Activated CD8-positive, alpha-beta T cell treated with anti-CD3 and anti-CD28 coated beads, Interleukin-2, amount 10 ng/mL, durations not matched to agents 7 days and 5 days (primary cell): ENCODE measurements around the gene CSF1R. TPM values are rescaled to one million over a fixed set of nuclear protein-coding genes. Genes with fewer than 3 reads are reported as not detected.
A peak's percentile ranks its signal among the peaks of the same experiment; 100 is the strongest.

Experiments
- ATAC-seq: fragments of 150-1000 bp; cut with Tn5 transposase; one replicate; pipeline ENCODE4 v1.10.0; 2021; ENCODE audit warnings: moderate library complexity
- CTCF ChIA-PET: fragments of 350-600 bp; sonication (Branson Sonifier 250); formaldehyde crosslinking; loops from one replicate; lab custom pipeline; 2021; ENCODE audit warnings: antibody characterized with exemption; lab: Charles Lee
- POLR2A ChIA-PET: fragments of 350-600 bp; sonication (Branson Sonifier 250); formaldehyde crosslinking; loops from one replicate; lab custom pipeline; 2021; ENCODE audit warnings: antibody characterized with exemption; lab: Charles Lee
- DNase-seq: peaks from one replicate; pipeline ENCODE4 v3.0.0-alpha.2; 2020
- H3K27ac Mint-ChIP-seq: one replicate; pipeline ENCODE4 v1.8.0; 2021; ENCODE audit warnings: mild to moderate bottlenecking, mixed read lengths
- H3K27me3 Mint-ChIP-seq: one replicate; pipeline ENCODE4 v1.8.0; 2021; ENCODE audit warnings: low read depth, mixed read lengths
- H3K36me3 Mint-ChIP-seq: one replicate; pipeline ENCODE4 v1.8.0; 2021; ENCODE audit warnings: low read depth, mixed read lengths
- H3K4me1 Mint-ChIP-seq: one replicate; pipeline ENCODE4 v1.8.0; 2021; ENCODE audit warnings: low read depth, mixed read lengths
- H3K4me3 Mint-ChIP-seq: one replicate; pipeline ENCODE4 v1.8.0; 2021; ENCODE audit warnings: mild to moderate bottlenecking, mixed read lengths
- H3K9me3 Mint-ChIP-seq: one replicate; pipeline ENCODE4 v1.8.0; 2022; ENCODE audit warnings: mixed read lengths; ENCODE audit not compliant: insufficient read depth
- total RNA-seq, 2 experiments: library from RNA; stranded (reverse); gene quantifications; one replicate each; pipeline ENCODE4 v1.2.3, GENCODE V29; 2021

Gene CSF1R
- total RNA-seq, 2 experiments from 2014 or later = not detected

GRCh38 chr5:150075806-150076205, 10.5 kb downstream of the CSF1R start:
- no peaks in the 10 kb centered on the region for H3K9me3 Mint-ChIP-seq
- no peak overlapping the region for H3K4me3 Mint-ChIP-seq
- no peaks in the 10 kb centered on the region for H3K4me1 Mint-ChIP-seq
- no peak overlapping the region for H3K27ac Mint-ChIP-seq
- ATAC-seq (no peak), DNase-seq (peak; percentile 18)
- POLR2A ChIA-PET = no interaction called here
- H3K36me3 Mint-ChIP-seq = no peaks in the 10 kb centered on the region
- peaks cover 13% of the 10 kb centered on the region for H3K27me3 Mint-ChIP-seq
- CTCF ChIA-PET = no interaction called here

DNA sequence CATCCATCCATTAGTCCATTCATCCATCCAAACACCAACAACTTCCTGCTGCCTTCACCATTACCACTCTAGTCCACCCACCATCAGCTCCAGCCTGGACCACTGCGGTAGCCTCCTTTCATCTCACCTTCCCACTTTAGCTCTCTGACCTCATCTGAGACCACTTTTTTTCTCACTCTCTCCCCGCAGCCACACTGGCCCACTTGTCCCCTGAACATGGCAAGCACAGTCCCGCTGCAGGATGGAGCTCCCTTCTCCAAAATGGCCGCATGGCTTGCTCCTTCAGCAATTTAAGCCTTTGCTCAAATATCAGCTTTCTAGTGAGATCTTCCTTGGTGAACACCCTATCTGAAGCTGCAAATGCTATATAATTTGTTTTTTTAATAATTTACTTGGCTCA, 11.1 kb downstream of the CSF1R start:
- peak; percentile 12 for DNase-seq
- Mint-ChIP-seq H3K4me1 (no peaks in the 10 kb centered on the region), H3K27me3 (peaks cover 13% of the 10 kb centered on the region), H3K4me3 (no peak overlapping the region), H3K9me3 (no peaks in the 10 kb centered on the region), H3K27ac (no peak overlapping the region), H3K36me3 (no peaks in the 10 kb centered on the region)
- ChIA-PET CTCF (no interaction called here), POLR2A (interaction anchor here (0.9 kb wide), 1 partner anchor 10 kb away, joined by 3 read pairs; no protein-coding TSS in a partner anchor)
- ATAC-seq = no peak

DNA sequence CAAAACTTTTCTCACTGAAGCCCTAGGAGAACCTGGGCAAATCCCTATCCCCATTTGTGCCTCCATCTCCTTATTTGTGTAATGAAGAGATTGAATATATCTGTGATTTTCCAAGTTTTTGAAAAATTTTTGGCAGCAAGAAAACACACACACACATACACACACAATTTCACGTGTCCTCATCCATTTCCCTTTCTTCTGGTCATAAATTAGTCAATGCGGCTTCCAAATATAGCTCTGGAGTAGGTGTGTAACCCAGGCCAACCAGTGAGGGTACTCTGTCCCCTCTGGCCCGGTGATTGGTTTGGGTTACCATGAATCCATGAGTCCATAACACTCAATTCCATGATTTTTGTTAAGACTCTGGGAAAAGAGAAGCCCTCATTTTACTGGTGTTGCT, 12.7 kb downstream of the CSF1R start:
- no peak overlapping the region for H3K27ac Mint-ChIP-seq
- CTCF ChIA-PET = no interaction called here
- DNase-seq (peak; percentile 4), ATAC-seq (no peak)
- no peaks in the 10 kb centered on the region for H3K36me3 Mint-ChIP-seq
- POLR2A ChIA-PET = no interaction called here
- peaks cover 1% of the 10 kb centered on the region for H3K4me1 Mint-ChIP-seq
- peaks cover 12% of the 10 kb centered on the region for H3K27me3 Mint-ChIP-seq
- H3K9me3 Mint-ChIP-seq = no peaks in the 10 kb centered on the region
- no peak overlapping the region for H3K4me3 Mint-ChIP-seq

DNA sequence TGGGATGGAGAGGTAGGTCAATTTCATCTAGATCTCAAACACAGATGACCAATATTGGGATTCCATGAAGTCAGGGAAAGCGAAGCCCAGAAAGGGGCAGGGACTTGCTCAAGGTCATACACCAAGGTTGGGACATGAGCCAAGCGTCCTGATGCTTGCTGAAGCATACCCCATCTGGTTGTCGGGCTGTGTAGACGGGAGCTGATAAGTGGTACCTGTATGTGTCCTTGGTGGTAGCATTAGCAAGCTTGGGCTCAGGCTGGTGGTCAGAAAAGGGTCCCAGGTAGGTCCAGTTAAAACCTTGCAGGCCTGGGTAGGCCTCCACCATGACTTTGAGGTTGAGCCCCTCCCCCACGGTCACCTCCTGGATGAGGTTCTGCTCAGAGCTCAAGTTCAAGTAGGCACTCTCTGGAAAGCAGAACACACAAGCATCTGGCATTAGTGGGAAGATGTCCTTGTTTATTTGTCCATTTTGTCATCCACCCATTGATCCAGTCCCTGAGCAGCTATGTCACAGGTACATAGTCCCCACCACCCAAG, 13.2 kb downstream of the CSF1R start:
- DNase-seq (no peak), ATAC-seq (no peak)
- H3K4me3 Mint-ChIP-seq = no peak overlapping the region
- H3K4me1 Mint-ChIP-seq = peaks cover 5% of the 10 kb centered on the region
- peaks cover 8% of the 10 kb centered on the region for H3K27me3 Mint-ChIP-seq
- CTCF ChIA-PET = no interaction called here
- H3K36me3 Mint-ChIP-seq = no peaks in the 10 kb centered on the region
- H3K27ac Mint-ChIP-seq = no peak overlapping the region
- no peaks in the 10 kb centered on the region for H3K9me3 Mint-ChIP-seq
- POLR2A ChIA-PET = no interaction called here

- ATAC-seq (no peak), DNase-seq (no peak)
- ChIA-PET CTCF (no interaction called here), POLR2A (interaction anchor here (0.9 kb wide), 1 partner anchor 27 kb away, joined by 4 read pairs; no protein-coding TSS in a partner anchor)
- H3K36me3 Mint-ChIP-seq = no peaks in the 10 kb centered on the region
- no peaks in the 10 kb centered on the region for H3K9me3 Mint-ChIP-seq
- H3K4me3 Mint-ChIP-seq = no peak overlapping the region
- no peak overlapping the region for H3K27ac Mint-ChIP-seq
- H3K4me1 Mint-ChIP-seq = peaks cover 26% of the 10 kb centered on the region
- peaks cover 5% of the 10 kb centered on the region for H3K27me3 Mint-ChIP-seq
Observed at GRCh38 chr5:150070821-150071220, 15.5 kb downstream of the CSF1R start.

GRCh38 chr5:150069672-150070627, 16.4 kb downstream of the CSF1R start:
- no peak overlapping the region for H3K27ac Mint-ChIP-seq
- H3K4me1 Mint-ChIP-seq = peaks cover 26% of the 10 kb centered on the region
- DNase-seq (no peak), ATAC-seq (no peak)
- ChIA-PET CTCF (no interaction called here), POLR2A (interaction anchor here (0.6 to 0.9 kb wide), 2 partner anchors 26 to 69 kb away, joined by 4 read pairs; partner anchors contain the start of gene HMGXB3)
- no peaks in the 10 kb centered on the region for H3K9me3 Mint-ChIP-seq
- H3K4me3 Mint-ChIP-seq = no peak overlapping the region
- no peaks in the 10 kb centered on the region for H3K36me3 Mint-ChIP-seq
- peaks cover 5% of the 10 kb centered on the region for H3K27me3 Mint-ChIP-seq

DNA sequence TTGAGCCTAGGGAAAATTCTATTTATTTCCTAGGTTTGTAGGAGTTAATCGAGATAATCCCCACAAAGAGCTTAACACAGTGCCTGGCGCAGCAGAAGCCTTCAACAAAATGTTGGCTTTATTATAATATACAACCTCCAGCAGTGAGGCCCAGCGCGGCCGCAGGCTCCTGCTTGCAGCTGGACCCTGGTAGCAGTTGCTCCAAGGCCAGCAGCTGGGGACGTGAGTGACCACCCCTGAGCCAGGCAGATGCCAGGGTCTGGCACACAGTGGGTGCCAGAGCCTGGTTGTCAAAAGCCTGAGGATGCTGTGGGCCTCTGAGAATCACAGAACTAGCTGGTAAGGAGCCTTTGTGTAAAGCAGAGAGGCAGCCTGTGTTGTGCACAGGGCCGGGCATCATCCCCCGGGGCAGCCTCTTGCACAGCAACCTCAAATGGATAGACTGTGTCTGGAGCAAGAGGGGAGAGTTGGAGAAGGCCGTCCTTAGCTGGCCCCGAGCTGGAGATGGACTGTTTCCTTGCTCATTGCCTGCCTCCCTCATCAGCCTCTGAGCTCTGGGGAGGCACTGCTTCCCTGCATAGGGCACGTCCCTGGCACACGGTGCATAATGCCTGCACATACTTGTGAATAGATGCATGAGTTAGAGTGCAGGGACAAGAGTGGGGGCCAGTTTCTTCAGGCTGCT, 17.3 kb downstream of the CSF1R start:
- Mint-ChIP-seq H3K27me3 (peaks cover 8% of the 10 kb centered on the region), H3K4me1 (peaks cover 26% of the 10 kb centered on the region), H3K9me3 (no peaks in the 10 kb centered on the region), H3K36me3 (no peaks in the 10 kb centered on the region), H3K27ac (no peak overlapping the region), H3K4me3 (no peak overlapping the region)
- DNase-seq (no peak), ATAC-seq (no peak)
- ChIA-PET POLR2A (interaction anchor here (0.6 to 1.0 kb wide), 2 partner anchors 68 to 227 kb away, joined by 3 to 4 read pairs; partner anchors contain the start of gene HMGXB3), CTCF (no interaction called here)

DNA sequence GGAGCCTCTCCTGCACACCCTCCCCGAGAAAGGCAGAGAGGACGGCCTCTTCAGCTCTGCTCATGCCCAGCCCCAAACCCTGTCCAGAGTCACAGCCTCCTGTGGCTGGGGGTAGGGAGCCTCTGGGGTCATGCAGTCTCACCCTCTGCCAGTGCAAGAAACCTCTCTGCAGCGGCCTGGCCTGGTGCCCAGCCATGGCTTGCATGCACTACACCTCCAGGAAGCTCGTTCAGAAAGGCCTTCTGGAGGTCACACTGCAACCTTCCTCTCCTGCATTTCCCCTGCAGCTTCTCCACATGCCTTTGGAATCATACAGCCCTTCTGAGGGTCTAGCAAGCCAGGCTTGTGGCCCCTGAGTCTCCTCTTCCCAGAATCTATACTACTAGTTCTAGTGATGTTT, 17.9 kb downstream of the CSF1R start:
- Mint-ChIP-seq H3K4me3 (no peak overlapping the region), H3K9me3 (no peaks in the 10 kb centered on the region), H3K27ac (no peak overlapping the region), H3K27me3 (peaks cover 15% of the 10 kb centered on the region), H3K4me1 (peaks cover 26% of the 10 kb centered on the region), H3K36me3 (no peaks in the 10 kb centered on the region)
- CTCF ChIA-PET = no interaction called here
- ATAC-seq (no peak), DNase-seq (no peak)
- POLR2A ChIA-PET = interaction anchor here (1.0 kb wide), 1 partner anchor 227 kb away, joined by 3 read pairs; no protein-coding TSS in a partner anchor

- no peak overlapping the region for H3K27ac Mint-ChIP-seq
- no peak overlapping the region for H3K4me3 Mint-ChIP-seq
- no peak for ATAC-seq
- H3K9me3 Mint-ChIP-seq = no peaks in the 10 kb centered on the region
- ChIA-PET CTCF (no interaction called here), POLR2A (interaction anchor here (1.0 kb wide), 1 partner anchor 226 kb away, joined by 3 read pairs; no protein-coding TSS in a partner anchor)
- H3K4me1 Mint-ChIP-seq = peaks cover 26% of the 10 kb centered on the region
- no peak for DNase-seq
- peaks cover 17% of the 10 kb centered on the region for H3K27me3 Mint-ChIP-seq
- H3K36me3 Mint-ChIP-seq = no peaks in the 10 kb centered on the region
Observed at GRCh38 chr5:150068071-150068470, 18.3 kb downstream of the CSF1R start.

DNA sequence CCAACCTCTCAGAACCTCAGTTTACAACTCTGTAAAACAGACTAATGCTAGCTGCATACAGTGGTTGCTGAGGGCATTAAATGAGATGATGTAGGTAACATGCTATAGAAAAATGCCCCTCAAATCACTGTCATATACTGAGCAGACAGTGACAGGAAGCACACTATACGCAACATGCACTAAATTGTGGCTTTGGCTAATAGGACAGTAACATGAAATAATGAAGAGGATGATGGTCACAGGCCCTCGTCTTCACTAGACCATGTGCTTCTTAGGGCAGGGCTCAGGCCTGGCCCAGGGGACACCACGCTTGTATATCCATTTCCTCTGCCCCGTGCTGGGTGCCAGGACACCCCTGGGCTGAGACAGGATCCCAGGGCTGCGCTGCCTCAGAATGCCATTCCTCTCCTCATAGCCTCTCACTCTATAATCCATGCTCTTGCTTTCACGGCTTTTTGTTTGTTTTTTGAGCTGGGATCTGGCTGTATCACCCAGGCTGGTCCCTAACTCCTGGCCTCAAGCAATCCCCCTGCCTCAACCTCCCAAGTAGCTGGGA, 18.9 kb downstream of the CSF1R start:
- peak overlapping the region; percentile 67 for H3K27ac Mint-ChIP-seq
- H3K27me3 Mint-ChIP-seq = peaks cover 12% of the 10 kb centered on the region
- DNase-seq (no peak), ATAC-seq (peak; percentile 31)
- H3K9me3 Mint-ChIP-seq = no peaks in the 10 kb centered on the region
- peaks cover 26% of the 10 kb centered on the region for H3K4me1 Mint-ChIP-seq
- H3K4me3 Mint-ChIP-seq = no peak overlapping the region
- CTCF ChIA-PET = no interaction called here
- no peaks in the 10 kb centered on the region for H3K36me3 Mint-ChIP-seq
- POLR2A ChIA-PET = no interaction called here

GRCh38 chr5:150066901-150067396, 19.4 kb downstream of the CSF1R start:
- H3K27me3 Mint-ChIP-seq = peaks cover 12% of the 10 kb centered on the region
- peak; percentile 59 for ATAC-seq
- CTCF ChIA-PET = interaction anchor here (1.5 kb wide), 1 partner anchor 56 kb away, joined by 4 read pairs; no protein-coding TSS in a partner anchor
- H3K4me1 Mint-ChIP-seq = peaks cover 26% of the 10 kb centered on the region
- no peak overlapping the region for H3K4me3 Mint-ChIP-seq
- no peaks in the 10 kb centered on the region for H3K9me3 Mint-ChIP-seq
- POLR2A ChIA-PET = no interaction called here
- H3K27ac Mint-ChIP-seq = peak overlapping the region; percentile 67
- H3K36me3 Mint-ChIP-seq = no peaks in the 10 kb centered on the region
- no peak for DNase-seq
